Measurements from ENCODE around the gene B4GALT4.

B4GALT4 gene

GRCh38 chr3:119195151-119195476, 45.6 kb downstream of the B4GALT4 start:
- Histone ChIP-seq H3K4me2 (ENCODE audit: insufficient read depth, low read length, poor library complexity, severe bottlenecking) (no peak overlapping the region), H3K27ac (replicated peaks; ENCODE audit: low read length) (no peak overlapping the region), H2AK5ac (ENCODE audit: low read depth, low read length) (no peak overlapping the region), H3K4me1 (ENCODE audit: control insufficient read depth in 2 of 2, insufficient read depth in 1 of 2, low read depth in 1 of 2, low read length in 2 of 2) (no peaks in the 10 kb centered on the region), H2BK5ac (ENCODE audit: low read length) (no peak overlapping the region), H3K18ac (ENCODE audit: low read length) (no peak overlapping the region), H3K79me1 (ENCODE audit: low read depth, low read length) (no peaks in the 10 kb centered on the region), H3K9ac (ENCODE audit: low read depth, low read length, poor library complexity) (no peak overlapping the region), H3K36me3 (replicated peaks in 1 of 2; ENCODE audit: control insufficient read depth in 2 of 2, insufficient read depth in 2 of 2, low read length in 2 of 2) (no peaks in the 10 kb centered on the region), H3K9me3 (replicated peaks in 1 of 2; ENCODE audit: control insufficient read depth in 2 of 2, insufficient read depth in 1 of 2, low read depth in 1 of 2, low read length in 2 of 2) (no peaks in the 10 kb centered on the region), H2BK120ac (ENCODE audit: low read depth, low read length) (no peak overlapping the region), H4K8ac (ENCODE audit: low read depth, low read length) (no peak overlapping the region), H3K4ac (ENCODE audit: low read length) (no peak overlapping the region), H2AFZ (ENCODE audit: low read length) (no peak overlapping the region), H3K23ac (ENCODE audit: low read depth, low read length, poor library complexity) (no peak overlapping the region), H3K27me3 (ENCODE audit: control insufficient read depth in 3 of 3, insufficient read depth in 3 of 3, low read depth in 1 of 3, low read length in 3 of 3) (no peaks in the 10 kb centered on the region), H4K91ac (ENCODE audit: low read depth, low read length, poor library complexity) (no peak overlapping the region), H3K4me3 (ENCODE audit: low read length in 2 of 2) (no peak overlapping the region), H2BK15ac (ENCODE audit: low read length) (no peak overlapping the region), H2BK12ac (ENCODE audit: low read length) (no peak overlapping the region), H3K14ac (ENCODE audit: low read length) (no peak overlapping the region)
- no peak for DNase-seq (ENCODE audit: low spot score)
- no CpG with 5 or more reads among the region's 1 CpG for WGBS, 2 donors (ENCODE audit: extremely low coverage in 2 of 2, insufficient read length in 2 of 2, insufficient replicate concordance in 1 of 2)

- no CpG with 5 or more reads among the region's 7 CpGs for WGBS, 2 donors (ENCODE audit: extremely low coverage in 2 of 2, insufficient read length in 2 of 2, insufficient replicate concordance in 1 of 2)
- DNase-seq (ENCODE audit: low spot score), result no peak
- H3K79me1 ChIP-seq (ENCODE audit: low read depth, low read length), result no peaks in the 10 kb centered on the region
- H3K23ac ChIP-seq (ENCODE audit: low read depth, low read length, poor library complexity), result no peak overlapping the region
- no peak overlapping the region for H2BK120ac ChIP-seq (ENCODE audit: low read depth, low read length)
- H3K9ac ChIP-seq (ENCODE audit: low read depth, low read length, poor library complexity), result no peak overlapping the region
- no peak overlapping the region for H2BK12ac ChIP-seq (ENCODE audit: low read length)
- H2BK15ac ChIP-seq (ENCODE audit: low read length), result no peak overlapping the region
- no peak overlapping the region for H4K91ac ChIP-seq (ENCODE audit: low read depth, low read length, poor library complexity)
- no peak overlapping the region for H3K18ac ChIP-seq (ENCODE audit: low read length)
- no peak overlapping the region for H3K27ac ChIP-seq (replicated peaks; ENCODE audit: low read length)
- no peak overlapping the region for H3K4me2 ChIP-seq (ENCODE audit: insufficient read depth, low read length, poor library complexity, severe bottlenecking)
- H3K4me3 ChIP-seq (ENCODE audit: low read length in 2 of 2), result no peak overlapping the region
- H2AK5ac ChIP-seq (ENCODE audit: low read depth, low read length), result no peak overlapping the region
- no peaks in the 10 kb centered on the region for H3K9me3 ChIP-seq (replicated peaks in 1 of 2; ENCODE audit: control insufficient read depth in 2 of 2, insufficient read depth in 1 of 2, low read depth in 1 of 2, low read length in 2 of 2)
- no peak overlapping the region for H4K8ac ChIP-seq (ENCODE audit: low read depth, low read length)
- H3K27me3 ChIP-seq (ENCODE audit: control insufficient read depth in 3 of 3, insufficient read depth in 3 of 3, low read depth in 1 of 3, low read length in 3 of 3), result no peaks in the 10 kb centered on the region
- no peak overlapping the region for H2AFZ ChIP-seq (ENCODE audit: low read length)
- no peak overlapping the region for H2BK5ac ChIP-seq (ENCODE audit: low read length)
- no peak overlapping the region for H3K4ac ChIP-seq (ENCODE audit: low read length)
- H3K14ac ChIP-seq (ENCODE audit: low read length), result no peak overlapping the region
- no peaks in the 10 kb centered on the region for H3K36me3 ChIP-seq (replicated peaks in 1 of 2; ENCODE audit: control insufficient read depth in 2 of 2, insufficient read depth in 2 of 2, low read length in 2 of 2)
- no peaks in the 10 kb centered on the region for H3K4me1 ChIP-seq (ENCODE audit: control insufficient read depth in 2 of 2, insufficient read depth in 1 of 2, low read depth in 1 of 2, low read length in 2 of 2)
Observed at GRCh38 chr3:119194237-119195150, 46.2 kb downstream of the B4GALT4 start.

- no peak overlapping the region for H3K4me2 ChIP-seq (ENCODE audit: insufficient read depth, low read length, poor library complexity, severe bottlenecking)
- no peak overlapping the region for H3K4ac ChIP-seq (ENCODE audit: low read length)
- no peak for DNase-seq (ENCODE audit: low spot score)
- no peak overlapping the region for H2AFZ ChIP-seq (ENCODE audit: low read length)
- no peaks in the 10 kb centered on the region for H3K36me3 ChIP-seq (replicated peaks in 1 of 2; ENCODE audit: control insufficient read depth in 2 of 2, insufficient read depth in 2 of 2, low read length in 2 of 2)
- no peak overlapping the region for H3K23ac ChIP-seq (ENCODE audit: low read depth, low read length, poor library complexity)
- H2BK15ac ChIP-seq (ENCODE audit: low read length), result no peak overlapping the region
- no peaks in the 10 kb centered on the region for H3K9me3 ChIP-seq (replicated peaks in 1 of 2; ENCODE audit: control insufficient read depth in 2 of 2, insufficient read depth in 1 of 2, low read depth in 1 of 2, low read length in 2 of 2)
- H3K27ac ChIP-seq (replicated peaks; ENCODE audit: low read length), result no peak overlapping the region
- H4K8ac ChIP-seq (ENCODE audit: low read depth, low read length), result no peak overlapping the region
- no peak overlapping the region for H4K91ac ChIP-seq (ENCODE audit: low read depth, low read length, poor library complexity)
- H3K9ac ChIP-seq (ENCODE audit: low read depth, low read length, poor library complexity), result no peak overlapping the region
- H3K27me3 ChIP-seq (ENCODE audit: control insufficient read depth in 3 of 3, insufficient read depth in 3 of 3, low read depth in 1 of 3, low read length in 3 of 3), result peaks cover 0 to 3% (median 0%) of the 10 kb centered on the region in 3 experiments
- no peak overlapping the region for H3K4me3 ChIP-seq (ENCODE audit: low read length in 2 of 2)
- H3K4me1 ChIP-seq (ENCODE audit: control insufficient read depth in 2 of 2, insufficient read depth in 1 of 2, low read depth in 1 of 2, low read length in 2 of 2), result no peaks in the 10 kb centered on the region
- no peak overlapping the region for H3K18ac ChIP-seq (ENCODE audit: low read length)
- H3K79me1 ChIP-seq (ENCODE audit: low read depth, low read length), result no peaks in the 10 kb centered on the region
- H3K14ac ChIP-seq (ENCODE audit: low read length), result no peak overlapping the region
- no CpG with 5 or more reads among the region's 1 CpG for WGBS, 2 donors (ENCODE audit: extremely low coverage in 2 of 2, insufficient read length in 2 of 2, insufficient replicate concordance in 1 of 2)
- H2BK120ac ChIP-seq (ENCODE audit: low read depth, low read length), result no peak overlapping the region
- no peak overlapping the region for H2AK5ac ChIP-seq (ENCODE audit: low read depth, low read length)
- no peak overlapping the region for H2BK12ac ChIP-seq (ENCODE audit: low read length)
- H2BK5ac ChIP-seq (ENCODE audit: low read length), result no peak overlapping the region
Observed at GRCh38 chr3:119191800-119192199, 48.9 kb downstream of the B4GALT4 start.

- H3K27me3 ChIP-seq (ENCODE audit: control insufficient read depth in 3 of 3, insufficient read depth in 3 of 3, low read depth in 1 of 3, low read length in 3 of 3), result peaks cover 0 to 3% (median 0%) of the 10 kb centered on the region in 3 experiments
- H3K23ac ChIP-seq (ENCODE audit: low read depth, low read length, poor library complexity), result no peak overlapping the region
- no peak overlapping the region for H2BK12ac ChIP-seq (ENCODE audit: low read length)
- H3K4me2 ChIP-seq (ENCODE audit: insufficient read depth, low read length, poor library complexity, severe bottlenecking), result no peak overlapping the region
- DNase-seq (ENCODE audit: low spot score), result no peak
- no peak overlapping the region for H2BK15ac ChIP-seq (ENCODE audit: low read length)
- H3K18ac ChIP-seq (ENCODE audit: low read length), result no peak overlapping the region
- H4K91ac ChIP-seq (ENCODE audit: low read depth, low read length, poor library complexity), result no peak overlapping the region
- no peak overlapping the region for H3K4me3 ChIP-seq (ENCODE audit: low read length in 2 of 2)
- H2AFZ ChIP-seq (ENCODE audit: low read length), result no peak overlapping the region
- H2BK5ac ChIP-seq (ENCODE audit: low read length), result no peak overlapping the region
- no peak overlapping the region for H3K27ac ChIP-seq (replicated peaks; ENCODE audit: low read length)
- H3K4me1 ChIP-seq (ENCODE audit: control insufficient read depth in 2 of 2, insufficient read depth in 1 of 2, low read depth in 1 of 2, low read length in 2 of 2), result no peaks in the 10 kb centered on the region
- no peak overlapping the region for H2BK120ac ChIP-seq (ENCODE audit: low read depth, low read length)
- H3K79me1 ChIP-seq (ENCODE audit: low read depth, low read length), result no peaks in the 10 kb centered on the region
- H3K36me3 ChIP-seq (replicated peaks in 1 of 2; ENCODE audit: control insufficient read depth in 2 of 2, insufficient read depth in 2 of 2, low read length in 2 of 2), result no peaks in the 10 kb centered on the region
- H3K4ac ChIP-seq (ENCODE audit: low read length), result no peak overlapping the region
- H2AK5ac ChIP-seq (ENCODE audit: low read depth, low read length), result no peak overlapping the region
- H3K9ac ChIP-seq (ENCODE audit: low read depth, low read length, poor library complexity), result no peak overlapping the region
- H4K8ac ChIP-seq (ENCODE audit: low read depth, low read length), result no peak overlapping the region
- no peak overlapping the region for H3K14ac ChIP-seq (ENCODE audit: low read length)
- H3K9me3 ChIP-seq (replicated peaks in 1 of 2; ENCODE audit: control insufficient read depth in 2 of 2, insufficient read depth in 1 of 2, low read depth in 1 of 2, low read length in 2 of 2), result no peaks in the 10 kb centered on the region
Observed at GRCh38 chr3:119187266-119187665, 53.4 kb downstream of the B4GALT4 start.

All from neuronal stem cell (in vitro differentiated cells).